Mucosa of stomach (tissue), 1 donor: Measurements from ENCODE around the gene NARS2.
A peak's percentile ranks its signal among the peaks of the same experiment; 100 is the strongest.

Source experiments
- H3K27me3 ChIP-seq: one replicate; pipeline ENCODE4 v1.7.0; 2013; ENCODE audit warnings: mild to moderate bottlenecking, low read length; ENCODE audit not compliant: control insufficient read depth, insufficient read depth
- H3K36me3 ChIP-seq: one replicate; pipeline ENCODE4 v1.7.0; 2013; ENCODE audit warnings: low read length; ENCODE audit not compliant: control insufficient read depth, insufficient read depth
- H3K4me1 ChIP-seq: one replicate; pipeline ENCODE4 v1.7.0; 2013; ENCODE audit warnings: mild to moderate bottlenecking, low read length; ENCODE audit not compliant: control insufficient read depth, insufficient read depth
- H3K4me3 ChIP-seq: one replicate; pipeline ENCODE4 v1.7.0; 2013; ENCODE audit warnings: low read length
- H3K9ac ChIP-seq: one replicate; pipeline ENCODE4 v1.7.0; 2013; ENCODE audit warnings: mild to moderate bottlenecking, low read length, moderate library complexity
- H3K9me3 ChIP-seq: one replicate; pipeline ENCODE4 v1.7.0; 2013; ENCODE audit warnings: mild to moderate bottlenecking, low read length, moderate library complexity; ENCODE audit not compliant: control insufficient read depth
- donor health status: Pancreatic carcinoma.

NARS2 gene

DNA sequence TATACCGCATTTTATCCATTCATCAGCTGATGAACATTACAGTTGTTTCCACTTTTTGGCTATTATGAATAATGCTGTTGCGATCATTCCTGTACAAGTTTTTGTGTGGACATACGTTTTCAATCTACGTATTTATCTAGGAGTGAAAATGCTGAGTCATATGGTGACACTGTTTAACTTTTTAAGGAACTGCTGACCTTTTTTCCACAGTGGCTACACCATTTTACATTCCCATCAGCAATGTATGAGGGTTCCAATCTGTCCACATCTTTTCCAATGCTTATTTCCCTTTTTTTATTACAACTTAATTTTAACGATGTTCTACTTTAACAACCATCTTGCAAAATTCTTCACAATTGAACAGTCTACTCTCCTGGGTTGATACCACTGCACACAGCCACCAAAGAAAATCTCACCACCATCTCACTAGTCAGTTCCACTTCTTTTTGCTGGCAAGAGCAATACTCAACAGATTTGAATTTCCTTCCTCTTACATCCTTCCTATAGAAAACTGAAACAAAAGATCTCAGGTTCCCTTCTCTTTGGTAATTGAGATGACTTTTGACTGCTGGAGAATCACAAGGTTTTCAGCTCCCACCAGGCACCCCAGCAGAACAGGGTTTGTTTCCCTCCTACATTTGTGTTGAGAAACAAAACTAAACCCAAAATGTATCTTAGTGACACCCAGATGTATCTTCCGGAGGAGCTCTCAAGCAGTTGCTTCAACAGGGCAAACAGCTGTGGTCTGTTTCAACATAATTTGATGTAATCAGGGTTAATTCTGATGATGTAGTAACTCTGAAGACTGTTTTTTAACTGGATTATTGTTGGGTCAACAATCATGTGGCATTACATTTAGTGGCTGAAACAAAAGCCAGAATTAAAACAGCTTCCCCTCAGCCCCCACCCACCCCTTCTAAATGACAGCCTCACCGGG lies 150.1 kb downstream of the NARS2 start:
- no peaks in the 10 kb centered on the region for H3K9me3 ChIP-seq
- H3K4me1 ChIP-seq, result peaks cover 1% of the 10 kb centered on the region
- no peak overlapping the region for H3K9ac ChIP-seq
- H3K27me3 ChIP-seq, result no peaks in the 10 kb centered on the region
- H3K4me3 ChIP-seq, result no peak overlapping the region
- H3K36me3 ChIP-seq, result no peaks in the 10 kb centered on the region

DNA sequence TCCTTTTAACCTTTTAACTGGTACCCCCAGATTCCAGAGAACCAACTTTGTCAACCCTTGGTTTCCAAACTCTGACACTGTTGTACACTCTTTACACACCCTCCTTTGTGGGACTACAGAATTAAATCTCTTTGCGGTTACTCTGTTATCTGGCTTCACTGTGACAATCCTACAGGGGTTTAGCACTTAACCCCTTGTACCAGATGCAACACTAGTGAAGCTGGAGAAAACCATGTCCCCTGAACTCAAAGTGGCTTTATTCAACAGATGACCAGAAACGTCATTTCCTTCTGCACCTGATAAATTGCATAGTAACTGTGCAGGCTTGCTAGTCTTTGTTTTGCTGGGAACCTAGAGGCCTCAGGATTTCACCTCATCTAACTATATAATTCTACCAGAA lies 151.4 kb downstream of the NARS2 start:
- no peak overlapping the region for H3K4me3 ChIP-seq
- no peaks in the 10 kb centered on the region for H3K9me3 ChIP-seq
- peaks cover 10% of the 10 kb centered on the region for H3K4me1 ChIP-seq
- no peaks in the 10 kb centered on the region for H3K27me3 ChIP-seq
- H3K36me3 ChIP-seq, result no peaks in the 10 kb centered on the region
- H3K9ac ChIP-seq, result no peak overlapping the region

DNA sequence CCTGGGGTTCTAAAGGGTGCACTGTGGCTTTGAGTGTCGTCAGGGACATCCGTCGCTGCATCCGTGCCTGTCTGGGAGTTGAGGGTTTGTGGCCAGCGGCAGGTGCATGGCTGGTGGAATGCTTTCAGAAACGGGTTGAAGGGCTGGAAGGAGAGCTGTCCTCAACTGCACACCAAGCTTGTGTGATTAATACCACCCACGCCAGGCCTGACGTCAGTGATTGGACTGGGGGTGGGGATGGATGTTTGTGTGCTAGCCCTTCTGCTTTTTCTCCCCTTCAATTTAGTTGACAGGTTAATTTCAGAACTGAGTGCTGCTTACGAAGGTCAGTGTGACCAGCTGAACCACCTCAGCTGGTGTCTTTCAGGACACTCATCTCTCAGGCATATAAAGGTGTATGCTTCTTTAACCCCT lies 153.9 kb downstream of the NARS2 start:
- Histone ChIP-seq H3K4me3 (no peak overlapping the region), H3K9ac (no peak overlapping the region)

DNA sequence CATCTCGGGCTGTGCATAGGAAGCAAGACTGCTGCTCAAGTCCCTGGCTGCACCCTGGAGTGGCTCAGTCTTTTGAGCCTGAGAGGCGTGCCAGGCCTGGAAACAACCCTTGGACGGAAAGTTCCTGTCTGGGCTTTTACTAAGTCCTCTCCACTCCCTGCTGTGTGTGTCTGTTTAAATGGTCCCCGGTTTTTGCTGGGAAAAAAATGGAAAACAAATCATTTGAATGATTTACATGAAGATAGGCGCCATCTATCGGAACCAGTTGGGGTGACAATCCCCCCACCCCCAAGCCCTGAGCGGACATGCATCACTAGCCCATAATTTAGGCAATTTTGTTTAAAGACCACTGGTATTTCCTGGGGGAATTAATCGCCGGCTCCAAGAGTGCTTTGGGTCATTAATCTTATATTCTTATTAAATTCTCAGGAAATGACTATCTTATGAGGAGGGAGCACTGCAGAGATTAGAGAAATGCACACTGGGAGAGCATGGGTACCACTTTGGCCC lies 154.4 kb downstream of the NARS2 start:
- Histone ChIP-seq H3K36me3 (no peaks in the 10 kb centered on the region), H3K9me3 (no peaks in the 10 kb centered on the region), H3K4me1 (peaks cover 10% of the 10 kb centered on the region), H3K4me3 (no peak overlapping the region), H3K27me3 (no peaks in the 10 kb centered on the region), H3K9ac (peak overlapping the region; percentile 13)

More for the DNA sequence above, 153.9 kb downstream of the NARS2 start:
- no peaks in the 10 kb centered on the region for H3K27me3 ChIP-seq
- no peaks in the 10 kb centered on the region for H3K36me3 ChIP-seq
- H3K9me3 ChIP-seq, result no peaks in the 10 kb centered on the region
- peaks cover 10% of the 10 kb centered on the region for H3K4me1 ChIP-seq

DNA sequence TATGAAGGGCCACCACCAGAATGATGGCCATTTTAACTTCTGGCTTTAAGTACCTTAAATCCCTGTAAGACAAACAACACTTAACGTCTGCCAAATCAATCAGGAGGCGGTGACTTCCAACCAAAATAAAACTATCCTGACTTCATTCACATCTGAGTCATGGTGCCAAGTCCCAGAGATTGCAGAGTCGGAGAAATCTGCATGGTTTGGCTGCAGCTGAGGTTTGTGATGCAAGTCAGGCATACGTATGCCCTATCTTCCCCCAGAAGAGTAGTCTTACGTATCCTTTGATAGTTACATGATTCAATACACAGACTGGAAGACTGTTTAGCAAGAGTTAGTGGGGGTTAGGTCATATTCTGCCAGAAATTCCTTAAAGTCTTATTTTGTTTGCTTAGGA lies 155.3 kb downstream of the NARS2 start:
- no peak overlapping the region for H3K9ac ChIP-seq
- H3K4me1 ChIP-seq, result peaks cover 10% of the 10 kb centered on the region
- no peaks in the 10 kb centered on the region for H3K9me3 ChIP-seq
- no peaks in the 10 kb centered on the region for H3K36me3 ChIP-seq
- no peak overlapping the region for H3K4me3 ChIP-seq
- H3K27me3 ChIP-seq, result no peaks in the 10 kb centered on the region

DNA sequence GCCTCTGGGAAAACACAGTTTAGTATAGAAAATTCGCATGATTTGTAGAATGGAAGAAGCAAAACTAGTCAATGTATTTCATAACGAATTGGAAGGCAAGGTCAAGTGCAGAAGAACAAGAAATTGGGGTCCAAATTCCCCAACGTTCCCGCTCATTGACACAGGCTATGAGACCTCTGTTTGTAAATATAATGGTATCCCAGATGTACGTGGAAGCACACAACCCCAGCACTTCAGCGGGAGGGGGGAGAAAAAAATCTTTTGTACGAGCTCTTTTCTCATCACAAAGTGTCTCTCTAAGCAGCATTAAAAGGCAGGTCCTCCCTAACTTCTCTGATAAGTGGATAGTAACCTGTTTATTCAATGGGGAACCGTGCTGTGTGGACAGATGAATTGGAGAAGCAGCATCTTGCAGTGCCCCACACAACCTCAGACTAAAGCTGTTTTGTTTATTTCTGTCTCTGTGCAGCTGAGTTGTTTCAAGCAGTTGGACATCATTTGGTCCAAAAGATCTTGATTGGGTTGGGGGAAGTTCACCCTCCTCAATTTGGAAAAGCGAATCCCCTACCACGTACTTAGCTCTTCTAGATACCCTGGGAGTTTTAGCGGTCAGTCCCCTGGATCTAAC lies 156.0 kb downstream of the NARS2 start:
- H3K27me3 ChIP-seq, result no peaks in the 10 kb centered on the region
- H3K36me3 ChIP-seq, result no peaks in the 10 kb centered on the region
- peaks cover 10% of the 10 kb centered on the region for H3K4me1 ChIP-seq
- H3K4me3 ChIP-seq, result peak overlapping the region; percentile 21
- peak overlapping the region; percentile 83 for H3K9ac ChIP-seq
- H3K9me3 ChIP-seq, result no peaks in the 10 kb centered on the region

DNA sequence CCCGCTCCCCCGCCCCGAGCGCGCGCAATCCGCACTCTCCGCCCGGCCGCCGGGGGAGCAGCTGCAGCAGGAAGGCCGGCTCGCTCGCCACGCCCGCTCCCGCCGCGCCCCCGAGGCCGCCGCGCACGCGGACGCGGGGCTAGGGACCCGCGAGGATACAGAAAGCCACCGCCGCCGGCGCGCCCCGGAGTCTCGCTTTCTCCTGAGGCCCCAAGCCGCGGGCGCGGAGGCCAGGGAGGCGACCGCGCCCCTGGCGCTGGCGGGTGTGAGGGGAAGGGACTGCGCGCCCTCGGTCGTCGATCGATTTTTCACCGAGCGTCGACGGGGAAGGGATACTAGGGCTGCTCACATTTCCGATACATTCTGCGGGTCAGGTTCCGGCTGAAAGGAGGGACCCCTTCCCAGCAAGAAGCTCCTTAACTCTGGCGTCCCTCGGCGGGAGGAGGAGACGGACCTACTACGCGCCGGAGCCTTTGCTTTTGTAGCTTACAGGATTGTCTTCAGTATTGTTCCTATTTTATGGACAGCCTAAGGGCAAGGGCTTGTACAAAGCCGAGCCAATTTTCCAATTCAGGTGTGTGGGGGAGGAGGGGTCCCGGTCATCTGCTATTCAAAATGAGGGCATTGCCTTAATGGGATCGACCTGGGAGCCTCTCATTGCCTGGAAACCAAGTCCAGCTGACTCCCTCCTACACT lies 156.6 kb downstream of the NARS2 start:
- peak overlapping the region; percentile 83 for H3K9ac ChIP-seq
- H3K27me3 ChIP-seq, result no peaks in the 10 kb centered on the region
- no peaks in the 10 kb centered on the region for H3K9me3 ChIP-seq
- H3K4me3 ChIP-seq, result peak overlapping the region; percentile 21
- H3K4me1 ChIP-seq, result peaks cover 10% of the 10 kb centered on the region
- no peaks in the 10 kb centered on the region for H3K36me3 ChIP-seq

DNA sequence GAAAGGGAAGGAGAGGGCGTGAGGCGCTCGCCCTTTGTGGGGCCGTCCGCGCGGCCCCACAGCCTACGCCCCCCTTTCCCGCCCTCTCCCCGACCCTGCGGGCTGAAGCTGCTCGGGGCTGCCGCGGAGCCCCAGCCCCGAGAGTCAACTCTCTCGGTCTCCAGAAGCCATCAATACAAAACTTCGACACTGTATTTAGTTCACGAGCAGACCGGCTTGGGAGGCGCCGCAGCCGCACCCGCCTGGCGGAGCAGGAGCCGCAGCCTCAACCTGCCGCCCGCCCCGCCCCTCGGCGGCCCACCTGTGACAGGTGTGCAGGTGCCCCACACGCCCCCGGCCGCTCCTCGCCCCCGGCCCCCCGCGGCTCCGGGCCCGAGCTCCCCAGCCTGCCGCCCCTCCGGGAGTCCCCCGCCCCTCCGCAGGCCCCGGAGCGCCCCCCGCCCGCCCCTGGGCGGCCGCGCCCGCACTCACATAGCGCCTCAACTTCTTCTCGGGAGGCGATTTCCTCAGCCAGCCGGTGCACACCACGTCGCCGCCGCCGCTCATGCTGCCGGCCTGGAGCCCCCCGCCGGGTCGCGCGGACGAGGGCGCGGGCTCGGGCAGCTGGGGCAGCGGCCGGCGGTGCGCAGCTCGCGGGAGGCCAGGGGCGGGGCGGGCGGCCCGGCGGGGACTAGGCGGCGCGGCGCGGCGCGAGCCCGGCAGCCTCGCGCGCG lies 157.3 kb downstream of the NARS2 start, which contains the start of gene GAB2:
Gene GAB2 (minus strand): TSS at position 646 of the 713 bp plus-strand sequence. CDS start 100 bp downstream, at position 546.
- peaks cover 10% of the 10 kb centered on the region for H3K4me1 ChIP-seq
- no peaks in the 10 kb centered on the region for H3K9me3 ChIP-seq
- peak within 1 kb of the TSS; percentile 83 for H3K9ac ChIP-seq
- no peaks in the 10 kb centered on the region for H3K27me3 ChIP-seq
- peak within 1 kb of the TSS; percentile 57 for H3K4me3 ChIP-seq
- H3K36me3 ChIP-seq, result no peaks in the 10 kb centered on the region

DNA sequence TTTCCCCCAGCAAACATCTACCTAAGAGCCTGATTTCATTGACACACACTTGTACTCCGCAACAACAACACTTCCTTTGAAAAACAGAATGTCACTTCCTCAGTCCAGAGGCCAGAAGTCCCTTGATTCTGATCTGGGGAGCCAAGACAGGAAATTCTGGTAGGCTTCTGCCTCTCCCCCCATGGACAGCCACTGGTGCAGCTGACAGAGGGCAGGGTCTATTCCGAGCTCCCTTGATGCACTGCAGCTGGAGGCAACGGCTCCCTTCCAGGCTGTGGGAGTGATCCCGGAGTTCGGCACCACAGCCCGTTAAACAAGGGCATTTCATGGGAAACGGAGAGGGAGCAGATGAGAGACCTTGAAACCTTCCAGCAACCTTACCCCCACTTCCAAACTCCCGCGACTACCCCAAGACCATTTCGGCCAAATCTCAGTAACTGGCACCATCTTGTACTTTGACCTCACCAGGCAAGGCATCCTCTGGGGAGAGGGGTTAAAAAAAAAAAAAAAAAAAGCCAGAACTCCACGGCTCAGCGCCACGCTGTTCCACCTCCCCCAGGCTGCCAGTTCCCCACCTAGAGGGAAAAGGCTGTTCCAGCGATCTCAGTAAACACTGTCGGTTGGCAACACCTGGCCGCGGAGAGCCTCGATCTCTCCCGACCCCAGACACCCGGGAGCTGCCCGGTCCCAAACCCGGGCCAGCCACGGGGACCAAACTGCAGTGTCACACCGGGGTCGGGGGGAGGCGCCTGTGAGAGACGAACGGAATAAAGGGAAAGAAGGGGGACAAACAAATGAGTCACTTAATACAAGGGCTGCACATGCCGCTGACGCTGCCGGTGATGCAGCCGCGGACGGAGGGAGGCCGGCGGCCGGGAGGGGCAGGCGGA lies 158.1 kb downstream of the NARS2 start:
- no peaks in the 10 kb centered on the region for H3K36me3 ChIP-seq
- no peaks in the 10 kb centered on the region for H3K9me3 ChIP-seq
- H3K4me3 ChIP-seq, result peak overlapping the region; percentile 57
- H3K9ac ChIP-seq, result peak overlapping the region; percentile 77
- no peaks in the 10 kb centered on the region for H3K27me3 ChIP-seq
- peaks cover 10% of the 10 kb centered on the region for H3K4me1 ChIP-seq

DNA sequence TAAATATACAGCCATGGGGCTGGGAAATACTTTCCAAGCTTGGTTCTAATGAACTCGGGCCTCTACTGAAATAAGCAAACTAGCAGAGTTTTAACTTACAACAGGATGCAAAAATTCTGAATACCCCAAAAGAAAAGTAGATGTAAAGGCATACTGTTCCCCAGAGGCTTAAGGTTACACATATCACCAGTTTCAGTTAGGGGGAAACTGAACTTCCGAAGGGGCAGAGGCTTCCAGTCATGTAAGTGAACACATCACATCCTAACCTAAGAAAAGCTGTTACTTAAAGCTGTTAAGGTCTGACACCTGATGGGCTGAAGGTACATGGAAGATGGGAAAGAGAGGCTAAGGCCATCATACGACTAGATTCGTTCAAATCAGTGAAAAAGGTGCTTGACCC lies 159.3 kb downstream of the NARS2 start:
- H3K4me1 ChIP-seq, result peaks cover 10% of the 10 kb centered on the region
- H3K9me3 ChIP-seq, result no peaks in the 10 kb centered on the region
- no peak overlapping the region for H3K9ac ChIP-seq
- H3K4me3 ChIP-seq, result no peak overlapping the region
- H3K27me3 ChIP-seq, result no peaks in the 10 kb centered on the region
- H3K36me3 ChIP-seq, result no peaks in the 10 kb centered on the region
